ENCODE measurements around the gene ERI3.

DNA sequence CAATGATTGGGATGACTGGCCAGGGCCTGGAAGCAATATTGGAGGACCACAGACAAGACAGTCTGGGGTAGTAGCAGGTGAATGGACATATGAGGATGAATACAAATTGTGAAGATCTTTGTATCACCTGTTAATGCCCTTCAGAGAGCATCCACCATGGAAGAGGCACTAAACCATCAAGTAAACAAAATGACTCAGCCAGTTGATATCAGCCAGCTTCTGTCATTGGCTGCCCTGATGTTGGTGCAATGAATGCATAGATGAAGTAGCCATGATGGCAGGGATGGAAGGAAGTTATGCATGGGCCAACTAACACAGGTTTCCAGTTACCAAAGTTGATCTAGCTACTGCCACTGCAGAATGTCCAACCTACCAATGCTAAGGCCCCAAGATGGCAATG is 16.1 kb upstream of the ERI3 start:
- TF ChIP-seq CHD2 (IDR thresholded peaks at IDR 0.05; ENCODE audit: low read depth, low read length) (no peak), ZBTB7A (IDR thresholded peaks at IDR 0.05; ENCODE audit: borderline replicate concordance, control insufficient read depth, low read depth, low read length) (no peak), BMI1 (IDR thresholded peaks at IDR 0.05; ENCODE audit: low read length) (no peak), CREBBP (IDR thresholded peaks at IDR 0.05; ENCODE audit: low read depth, low read length) (no peak), TBP (optimal IDR thresholded peaks at IDR 0.05; ENCODE audit: low read depth, low read length) (no peak), POLR2A (conservative IDR thresholded peaks at IDR 0.05) (no peak), CEBPB (tag; IDR thresholded peaks at IDR 0.05) (no peak), ARHGAP35 (IDR thresholded peaks at IDR 0.05; ENCODE audit: partially characterized antibody) (no peak)
- TF ChIP-seq, protein P1, sequence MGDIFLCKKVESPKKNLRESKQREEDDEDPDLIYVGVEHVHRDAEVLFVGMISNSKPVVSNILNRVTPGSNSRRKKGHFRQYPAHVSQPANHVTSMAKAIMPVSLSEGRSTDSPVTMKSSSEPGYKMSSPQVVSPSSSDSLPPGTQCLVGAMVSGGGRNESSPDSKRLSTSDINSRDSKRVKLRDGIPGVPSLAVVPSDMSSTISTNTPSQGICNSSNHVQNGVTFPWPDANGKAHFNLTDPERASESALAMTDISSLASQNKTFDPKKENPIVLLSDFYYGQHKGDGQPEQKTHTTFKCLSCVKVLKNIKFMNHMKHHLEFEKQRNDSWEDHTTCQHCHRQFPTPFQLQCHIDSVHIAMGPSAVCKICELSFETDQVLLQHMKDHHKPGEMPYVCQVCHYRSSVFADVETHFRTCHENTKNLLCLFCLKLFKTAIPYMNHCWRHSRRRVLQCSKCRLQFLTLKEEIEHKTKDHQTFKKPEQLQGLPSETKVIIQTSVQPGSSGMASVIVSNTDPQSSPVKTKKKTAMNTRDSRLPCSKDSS (IDR thresholded peaks at IDR 0.05; ENCODE audit: low read depth, partially characterized antibody), result no peak
- TF ChIP-seq, protein P2, sequence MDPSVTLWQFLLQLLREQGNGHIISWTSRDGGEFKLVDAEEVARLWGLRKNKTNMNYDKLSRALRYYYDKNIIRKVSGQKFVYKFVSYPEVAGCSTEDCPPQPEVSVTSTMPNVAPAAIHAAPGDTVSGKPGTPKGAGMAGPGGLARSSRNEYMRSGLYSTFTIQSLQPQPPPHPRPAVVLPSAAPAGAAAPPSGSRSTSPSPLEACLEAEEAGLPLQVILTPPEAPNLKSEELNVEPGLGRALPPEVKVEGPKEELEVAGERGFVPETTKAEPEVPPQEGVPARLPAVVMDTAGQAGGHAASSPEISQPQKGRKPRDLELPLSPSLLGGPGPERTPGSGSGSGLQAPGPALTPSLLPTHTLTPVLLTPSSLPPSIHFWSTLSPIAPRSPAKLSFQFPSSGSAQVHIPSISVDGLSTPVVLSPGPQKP (CRISPR knock-in tag; IDR thresholded peaks at IDR 0.05), result no peak
- TF ChIP-seq, protein P3, sequence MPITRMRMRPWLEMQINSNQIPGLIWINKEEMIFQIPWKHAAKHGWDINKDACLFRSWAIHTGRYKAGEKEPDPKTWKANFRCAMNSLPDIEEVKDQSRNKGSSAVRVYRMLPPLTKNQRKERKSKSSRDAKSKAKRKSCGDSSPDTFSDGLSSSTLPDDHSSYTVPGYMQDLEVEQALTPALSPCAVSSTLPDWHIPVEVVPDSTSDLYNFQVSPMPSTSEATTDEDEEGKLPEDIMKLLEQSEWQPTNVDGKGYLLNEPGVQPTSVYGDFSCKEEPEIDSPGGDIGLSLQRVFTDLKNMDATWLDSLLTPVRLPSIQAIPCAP (CRISPR knock-in tag; IDR thresholded peaks at IDR 0.05; ENCODE audit: borderline replicate concordance), result no peak
- TF ChIP-seq, protein P4, sequence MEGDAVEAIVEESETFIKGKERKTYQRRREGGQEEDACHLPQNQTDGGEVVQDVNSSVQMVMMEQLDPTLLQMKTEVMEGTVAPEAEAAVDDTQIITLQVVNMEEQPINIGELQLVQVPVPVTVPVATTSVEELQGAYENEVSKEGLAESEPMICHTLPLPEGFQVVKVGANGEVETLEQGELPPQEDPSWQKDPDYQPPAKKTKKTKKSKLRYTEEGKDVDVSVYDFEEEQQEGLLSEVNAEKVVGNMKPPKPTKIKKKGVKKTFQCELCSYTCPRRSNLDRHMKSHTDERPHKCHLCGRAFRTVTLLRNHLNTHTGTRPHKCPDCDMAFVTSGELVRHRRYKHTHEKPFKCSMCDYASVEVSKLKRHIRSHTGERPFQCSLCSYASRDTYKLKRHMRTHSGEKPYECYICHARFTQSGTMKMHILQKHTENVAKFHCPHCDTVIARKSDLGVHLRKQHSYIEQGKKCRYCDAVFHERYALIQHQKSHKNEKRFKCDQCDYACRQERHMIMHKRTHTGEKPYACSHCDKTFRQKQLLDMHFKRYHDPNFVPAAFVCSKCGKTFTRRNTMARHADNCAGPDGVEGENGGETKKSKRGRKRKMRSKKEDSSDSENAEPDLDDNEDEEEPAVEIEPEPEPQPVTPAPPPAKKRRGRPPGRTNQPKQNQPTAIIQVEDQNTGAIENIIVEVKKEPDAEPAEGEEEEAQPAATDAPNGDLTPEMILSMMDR (IDR thresholded peaks at IDR 0.05 in 2 of 3, conservative IDR thresholded peaks at IDR 0.05 in 1 of 3; ENCODE audit: insufficient read depth in 2 of 3, low read depth in 1 of 3, low read length in 3 of 3), result no peak
